GM21515 (cell line): ENCODE measurements around the gene G6PC2.
"Not testable (repeated sequence)": the region's sequence is repeated elsewhere in the genome, so short reads cannot be mapped to it uniquely, and the experiment has no call there.

Experiments
- ATAC-seq: cut with Tn5 transposase; IDR thresholded peaks from one replicate; pipeline ENCODE4 v1.9.1; 2021; ENCODE audit not compliant: unreplicated experiment

Gene G6PC2

GRCh38 chr2:168903888-168904287 is 2.8 kb downstream of the G6PC2 start:
- no peak for ATAC-seq

- ATAC-seq, result no peak
Measured at GRCh38 chr2:168904358-168904757, 3.3 kb downstream of the G6PC2 start.

GRCh38 chr2:168907940-168908662 is 7.0 kb downstream of the G6PC2 start:
- ATAC-seq, result no peak

GRCh38 chr2:168910330-168910729 is 9.2 kb downstream of the G6PC2 start:
- no peak for ATAC-seq

- ATAC-seq, result no peak
Measured at GRCh38 chr2:168912466-168912865, 11.4 kb downstream of the G6PC2 start.

DNA sequence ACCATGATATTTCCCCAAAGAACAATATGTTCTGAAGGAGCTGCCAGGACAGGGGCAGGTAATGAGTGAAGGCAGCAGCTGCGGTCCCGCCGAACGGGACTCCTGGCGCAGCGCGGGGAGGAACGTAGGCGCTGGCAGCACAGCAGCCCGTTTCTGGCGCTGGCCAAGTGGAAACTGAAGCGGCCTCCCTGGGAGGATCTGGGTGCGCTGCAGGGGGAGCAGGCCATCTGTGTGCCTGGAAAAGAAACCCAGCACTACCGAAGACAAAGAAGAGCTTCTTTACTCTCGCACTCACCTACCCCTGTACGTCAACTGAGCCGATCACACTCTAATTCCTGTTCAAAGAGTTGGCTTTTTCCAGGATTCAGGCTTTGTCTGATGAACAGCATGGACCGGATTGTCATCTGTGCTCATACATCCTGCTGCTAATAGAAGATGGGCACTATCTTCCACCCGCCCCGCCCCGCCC is 11.8 kb downstream of the G6PC2 start:
- ATAC-seq, result no peak

DNA sequence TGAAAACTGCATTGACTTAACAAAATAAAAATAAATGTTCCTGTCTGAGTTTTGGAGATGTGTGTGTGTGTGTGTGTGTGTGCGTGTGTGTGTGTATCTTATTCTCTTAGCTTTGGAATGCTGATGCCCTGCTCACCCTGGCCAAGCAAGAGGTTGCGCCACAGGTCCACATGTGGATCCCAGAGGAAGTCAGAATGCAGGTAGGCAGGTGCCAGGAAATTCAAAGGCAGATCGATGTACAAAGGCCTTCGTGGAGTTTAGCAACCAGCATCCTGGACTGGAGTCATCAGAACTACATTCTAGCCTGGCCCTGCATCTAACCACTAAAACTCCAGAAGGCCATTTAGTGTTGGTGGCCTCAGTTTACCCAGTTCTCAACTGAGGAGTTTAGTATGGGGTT is 12.4 kb downstream of the G6PC2 start:
- no peak for ATAC-seq

GRCh38 chr2:168915441-168916330 is 14.6 kb downstream of the G6PC2 start:
- no peak for ATAC-seq

- ATAC-seq, result no peak
Measured at GRCh38 chr2:168916331-168916675, 15.2 kb downstream of the G6PC2 start.

DNA sequence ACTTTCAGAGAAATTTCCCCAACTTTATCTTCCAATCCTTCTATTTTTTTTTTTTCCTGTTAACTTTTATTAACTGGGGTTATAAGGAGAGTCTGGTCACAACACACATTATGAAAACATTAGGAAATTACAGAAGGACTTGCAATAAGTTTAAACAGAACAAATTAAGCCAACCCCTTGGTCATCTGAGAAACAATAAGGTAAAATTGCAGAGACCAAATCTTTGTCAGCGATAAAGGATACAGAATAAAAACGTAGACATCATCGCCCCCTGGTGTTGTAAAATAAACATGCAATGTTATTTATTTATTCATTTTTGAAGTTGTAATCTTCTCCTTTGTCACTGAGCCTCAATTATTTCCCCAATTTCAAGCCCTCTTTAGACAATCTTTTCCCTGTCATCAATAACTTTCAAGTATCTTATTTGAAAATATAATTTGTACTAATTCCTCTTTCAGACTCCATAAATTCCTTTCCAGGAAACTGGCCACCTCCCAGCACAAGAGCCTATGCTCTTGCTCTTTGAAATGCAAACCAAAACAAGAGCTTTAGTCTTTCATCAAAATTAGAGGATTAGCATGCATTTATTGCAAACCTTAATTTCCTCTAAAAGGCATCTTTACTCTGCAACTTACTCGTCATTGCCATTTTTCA is 19.5 kb downstream of the G6PC2 start:
- no peak for ATAC-seq

DNA sequence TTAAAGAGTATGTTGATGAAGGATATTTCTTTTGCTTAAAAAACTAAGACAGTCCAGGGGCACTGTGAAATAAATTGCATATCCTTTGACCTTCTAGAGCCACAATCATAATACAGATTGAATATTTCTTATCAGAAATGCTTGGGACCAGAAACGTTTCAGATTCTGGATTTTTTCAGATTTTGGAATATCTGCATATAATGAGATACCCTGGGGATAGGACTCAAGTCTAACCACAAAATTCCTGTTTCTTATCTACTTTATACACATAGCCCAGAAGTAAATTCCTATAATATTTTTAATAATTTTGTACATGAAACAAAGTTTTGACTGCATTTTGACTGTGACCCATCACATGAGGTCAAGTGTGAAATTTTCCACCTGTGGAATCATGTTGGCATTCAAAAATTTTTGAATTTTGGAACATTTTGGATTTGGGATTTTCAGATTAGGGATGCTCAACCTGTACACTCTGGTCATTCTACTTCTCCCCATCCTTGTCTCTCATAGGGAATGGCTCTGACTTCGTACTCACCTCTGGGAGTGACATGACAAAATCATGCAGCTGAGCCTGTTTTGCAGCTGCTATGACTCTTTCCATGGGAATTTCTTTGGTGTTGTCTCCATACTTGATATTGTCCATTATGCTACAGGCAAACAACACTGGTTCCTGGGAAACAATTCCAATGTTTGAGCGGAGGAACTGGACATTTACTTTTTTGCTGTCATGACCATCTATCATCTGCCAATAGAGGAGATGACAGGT is 25.7 kb downstream of the G6PC2 start:
- no peak for ATAC-seq

DNA sequence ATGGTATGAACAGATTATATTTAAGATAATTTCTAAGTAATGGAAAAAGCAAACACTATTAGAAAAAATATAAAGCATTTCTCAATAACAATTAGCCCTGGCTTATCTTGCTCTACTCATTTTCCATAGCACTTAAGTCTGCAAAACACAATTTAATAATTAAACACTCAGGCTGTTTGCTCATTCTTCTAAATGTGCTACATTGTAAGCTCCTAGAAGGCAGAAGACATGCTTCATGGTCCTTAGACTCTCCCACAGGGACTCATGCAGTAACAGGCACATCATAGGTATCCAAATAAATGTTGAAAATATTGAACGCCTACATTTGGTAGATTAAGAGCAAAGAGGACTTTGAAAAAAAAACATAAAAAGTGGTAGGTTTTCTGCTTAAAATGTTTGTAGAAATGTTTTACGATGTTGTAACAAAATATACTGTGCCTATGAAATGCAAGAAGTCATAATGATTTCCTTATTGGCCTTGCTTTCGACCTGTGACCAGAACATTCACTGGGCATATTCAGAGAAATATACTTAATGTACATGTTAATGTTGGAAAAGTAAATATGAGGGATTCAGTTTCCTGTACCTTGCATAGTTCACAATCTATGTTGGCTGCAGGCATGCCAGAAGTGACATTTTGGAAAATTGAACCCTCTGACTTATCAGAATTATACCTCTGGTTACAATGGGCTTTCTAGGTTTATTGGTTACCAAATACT is 27.2 kb downstream of the G6PC2 start:
- ATAC-seq, result no peak

DNA sequence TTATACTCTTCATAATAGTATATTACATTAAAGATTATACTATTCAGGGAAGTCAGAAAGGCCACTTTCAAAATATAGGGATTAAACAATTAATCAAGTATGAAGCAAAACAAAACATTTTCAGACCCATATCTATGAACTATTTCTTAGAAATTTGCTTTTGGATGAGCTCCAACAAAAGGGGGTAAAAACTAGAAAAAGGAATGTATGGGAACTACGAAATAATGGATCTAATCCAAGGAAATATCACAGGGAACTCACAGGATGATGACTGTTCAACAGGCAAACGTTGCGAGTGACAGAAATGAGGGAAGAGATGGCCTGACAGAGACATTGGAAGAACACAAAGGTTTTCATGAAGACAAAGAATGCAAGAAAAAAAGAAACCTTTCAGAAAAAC is 27.9 kb downstream of the G6PC2 start:
- ATAC-seq, result no peak

GRCh38 chr2:168930242-168930641 is 29.2 kb downstream of the G6PC2 start:
- ATAC-seq, result no peak

- ATAC-seq, result not testable (repeated sequence)
Measured at GRCh38 chr2:168932174-168932573, 31.1 kb downstream of the G6PC2 start.

- ATAC-seq, result no peak
Measured at GRCh38 chr2:168934826-168935225, 33.7 kb downstream of the G6PC2 start.

DNA sequence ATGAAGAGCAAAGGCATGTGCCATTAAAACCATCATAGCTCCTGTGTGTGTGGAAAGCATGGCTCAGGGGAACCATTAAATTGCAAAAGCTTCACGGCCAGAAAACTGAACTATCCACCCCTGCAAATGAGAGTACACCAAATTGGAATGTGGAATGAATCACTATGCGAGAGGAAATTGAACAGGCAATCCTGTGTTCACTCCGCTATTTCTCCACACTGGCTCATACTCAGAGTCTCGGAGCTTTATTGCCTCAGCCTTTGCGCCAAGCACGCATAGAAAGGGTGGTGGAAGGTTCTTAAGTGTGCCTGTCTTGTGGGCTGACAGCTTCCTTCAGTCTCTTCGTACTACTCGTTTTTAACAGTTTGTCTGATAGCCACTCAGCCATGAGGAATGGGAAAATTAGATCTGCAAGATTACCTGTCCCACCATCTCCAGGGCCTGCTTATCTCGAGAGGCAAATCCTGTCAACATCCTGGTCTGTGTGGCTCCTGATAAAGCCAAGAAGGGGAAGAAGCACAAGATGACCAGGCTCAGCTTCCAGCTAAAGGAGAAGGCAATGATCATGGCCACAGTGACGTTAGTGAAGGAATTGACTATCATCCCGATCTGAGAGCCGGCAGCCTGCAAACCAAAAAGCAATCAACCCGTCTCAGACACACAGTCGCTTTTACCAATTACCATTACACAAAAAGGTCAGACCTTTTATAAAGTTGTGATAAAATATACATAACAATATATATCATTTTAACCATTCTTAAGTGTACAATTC is 34.9 kb downstream of the G6PC2 start:
- ATAC-seq, result no peak

DNA sequence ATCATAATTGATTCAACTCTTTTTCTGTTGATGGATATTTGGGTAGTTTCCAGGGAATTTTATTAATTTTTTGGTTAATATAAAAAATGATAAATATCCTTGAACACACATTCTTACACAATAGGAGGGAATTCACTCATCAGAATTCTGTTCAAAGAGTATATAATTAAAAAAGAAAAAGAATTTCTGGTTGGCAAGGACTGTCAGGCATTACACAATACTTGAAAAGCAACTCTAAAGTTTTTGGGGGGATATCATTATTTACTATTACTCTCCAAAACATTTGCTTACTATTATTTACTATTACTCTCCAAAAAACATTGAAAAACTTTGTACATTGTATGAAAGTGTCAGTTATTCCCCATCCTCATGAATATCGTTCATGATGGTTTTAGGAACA is 38.0 kb downstream of the G6PC2 start:
- ATAC-seq, result no peak

DNA sequence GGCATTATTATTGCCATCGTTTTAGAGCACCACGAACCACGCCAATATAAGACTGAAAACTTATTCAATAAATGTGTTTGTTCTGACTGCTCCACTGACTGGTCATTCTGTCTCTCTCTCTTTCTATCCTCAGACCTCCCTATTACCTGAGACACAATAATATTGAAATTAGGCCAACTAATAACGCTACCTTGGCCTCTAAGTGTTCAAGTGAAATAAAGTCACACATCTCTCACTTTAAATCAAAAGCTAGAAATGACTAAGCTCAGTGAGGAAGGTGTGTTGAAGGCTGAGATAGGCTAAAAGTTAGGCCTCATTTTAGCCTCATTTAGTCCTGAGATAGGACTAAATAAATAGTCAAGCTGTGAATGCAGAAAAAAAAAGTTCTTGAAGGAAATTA is 38.8 kb downstream of the G6PC2 start:
- peak; percentile 71 for ATAC-seq

DNA sequence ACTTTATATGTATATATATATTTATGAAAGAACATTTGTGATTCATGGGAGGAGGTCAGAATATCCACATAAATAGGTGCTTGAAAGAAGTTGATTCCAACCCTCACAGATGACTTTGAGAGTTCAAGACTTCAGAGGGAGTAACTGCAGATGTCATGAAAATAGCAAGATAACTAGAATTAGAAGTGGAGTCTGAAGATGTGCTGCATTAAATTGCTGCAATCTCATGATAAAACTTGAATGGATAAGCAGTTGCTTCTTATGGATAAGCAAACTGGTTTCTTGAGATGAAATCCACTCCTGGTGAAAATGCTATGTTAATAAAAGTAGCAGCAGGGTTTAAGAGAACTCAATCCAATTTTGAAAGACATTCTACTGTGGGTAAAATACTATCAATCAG is 40.2 kb downstream of the G6PC2 start:
- no peak for ATAC-seq
